Vagina (tissue), 2 donors: Measurements from ENCODE around the gene FAM200B.

Source experiments
- POLR2A ChIP-seq, 2 donors: fragments of 450-650 bp; IDR thresholded peaks; one replicate each; pipeline ENCODE4 v1.6.1; 2017; ENCODE audit warnings: antibody characterized with exemption in 2 of 2, mild to moderate bottlenecking in 2 of 2, moderate library complexity in 2 of 2
- POLR2AphosphoS5 ChIP-seq, 2 donors: sonication (generic); formaldehyde crosslinking; IDR thresholded peaks; one replicate each; pipeline ENCODE4 v1.9.0; 2017; ENCODE audit warnings: antibody characterized with exemption in 2 of 2, mild to moderate bottlenecking in 2 of 2, low read depth in 1 of 2; ENCODE audit not compliant: insufficient read depth in 1 of 2
- TF ChIP-seq, protein P1 (sequence below), 3 experiments: fragments of 450-650 bp in 2 of 3; fragments of 200-600 bp in 1 of 3; sonication (generic) in 1 of 3; IDR thresholded peaks; one replicate each; pipeline ENCODE4 v1.5.1; 2017 to 2019; ENCODE audit warnings: antibody characterized with exemption in 3 of 3, mild to moderate bottlenecking in 2 of 3, moderate library complexity in 2 of 3

DNA sequence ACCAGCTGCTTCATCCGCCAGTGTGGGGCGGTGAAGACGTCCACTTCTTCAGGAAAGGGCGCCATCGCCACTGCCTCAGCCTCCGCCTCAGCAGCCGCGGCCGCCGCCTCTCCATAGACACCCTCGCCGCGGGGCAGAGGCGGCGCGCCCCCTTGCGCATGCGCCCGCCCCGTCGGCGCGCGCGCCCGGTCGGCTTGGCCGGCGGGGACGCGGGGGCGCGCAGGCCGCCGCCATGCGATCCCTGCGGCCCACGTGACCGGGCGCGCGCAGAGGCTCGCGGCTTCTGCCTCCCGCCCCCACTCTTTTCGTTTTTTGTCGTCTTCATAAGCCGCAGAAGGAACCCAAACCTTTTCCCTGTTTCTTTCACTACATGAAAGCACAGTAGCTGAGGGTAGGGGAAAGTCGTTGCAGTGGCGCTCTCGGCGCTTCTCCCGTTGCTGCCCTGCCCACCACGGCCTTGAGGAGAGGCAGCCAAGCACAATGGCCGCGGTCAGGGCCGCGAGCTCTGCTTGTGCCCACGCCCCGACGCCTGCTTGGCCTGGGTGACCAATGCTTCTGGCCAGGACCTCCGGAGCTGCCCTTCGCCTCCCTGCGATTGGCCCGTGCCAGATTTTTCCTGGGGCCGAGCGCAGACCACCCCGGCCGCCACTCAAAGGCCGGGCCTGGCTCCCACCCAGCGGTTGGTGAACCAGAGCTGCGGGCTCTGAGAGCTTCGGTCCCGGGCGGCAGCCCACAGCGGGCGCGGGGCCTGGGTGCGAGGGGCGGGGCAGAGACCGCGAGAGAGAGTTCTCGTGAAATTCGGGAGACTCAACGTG, 26.2 kb upstream of the FAM200B start, which contains the start of gene FBXL5:
- TF ChIP-seq, protein P1, sequence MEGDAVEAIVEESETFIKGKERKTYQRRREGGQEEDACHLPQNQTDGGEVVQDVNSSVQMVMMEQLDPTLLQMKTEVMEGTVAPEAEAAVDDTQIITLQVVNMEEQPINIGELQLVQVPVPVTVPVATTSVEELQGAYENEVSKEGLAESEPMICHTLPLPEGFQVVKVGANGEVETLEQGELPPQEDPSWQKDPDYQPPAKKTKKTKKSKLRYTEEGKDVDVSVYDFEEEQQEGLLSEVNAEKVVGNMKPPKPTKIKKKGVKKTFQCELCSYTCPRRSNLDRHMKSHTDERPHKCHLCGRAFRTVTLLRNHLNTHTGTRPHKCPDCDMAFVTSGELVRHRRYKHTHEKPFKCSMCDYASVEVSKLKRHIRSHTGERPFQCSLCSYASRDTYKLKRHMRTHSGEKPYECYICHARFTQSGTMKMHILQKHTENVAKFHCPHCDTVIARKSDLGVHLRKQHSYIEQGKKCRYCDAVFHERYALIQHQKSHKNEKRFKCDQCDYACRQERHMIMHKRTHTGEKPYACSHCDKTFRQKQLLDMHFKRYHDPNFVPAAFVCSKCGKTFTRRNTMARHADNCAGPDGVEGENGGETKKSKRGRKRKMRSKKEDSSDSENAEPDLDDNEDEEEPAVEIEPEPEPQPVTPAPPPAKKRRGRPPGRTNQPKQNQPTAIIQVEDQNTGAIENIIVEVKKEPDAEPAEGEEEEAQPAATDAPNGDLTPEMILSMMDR (IDR thresholded peaks at IDR 0.05): no peak
- peak in 1 of 2 donors; percentile 93 for TF ChIP-seq POLR2A (IDR thresholded peaks at IDR 0.05)
- TF ChIP-seq POLR2AphosphoS5 (IDR thresholded peaks at IDR 0.05; ENCODE audit: insufficient read depth in 1 of 2, low read depth in 1 of 2): peak in 1 of 2 donors; percentile 84
